ENCODE measurements around the gene PBLD. TPM values are rescaled to one million over a fixed set of nuclear protein-coding genes. Genes with fewer than 3 reads are reported as not detected.

PBLD gene
- total RNA-seq, 3 donors from 2014 or later = 40.3 to 115 (median 67.2) TPM

DNA sequence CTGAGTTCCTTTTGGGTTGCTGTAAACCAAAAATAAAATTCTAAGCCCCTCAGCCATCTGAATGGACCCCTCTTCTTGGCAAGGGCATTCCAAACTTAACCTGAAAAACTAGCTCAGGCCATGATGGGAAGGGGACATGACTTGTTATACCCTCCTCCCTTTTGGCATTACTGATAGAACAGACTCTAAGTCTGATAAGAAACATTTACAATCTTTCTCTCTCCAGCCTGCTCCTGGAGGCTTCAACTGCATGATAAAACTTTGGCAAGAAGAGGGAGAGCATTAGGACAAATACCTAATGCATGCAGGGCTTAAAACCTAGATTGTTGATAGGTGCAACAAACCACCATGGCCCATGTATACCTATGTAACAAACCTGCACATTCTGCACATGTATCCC lies 59.9 kb downstream of the PBLD start:
- no peaks in the 10 kb centered on the region for H3K36me3 ChIP-seq (ENCODE audit: low read depth)
- no peak overlapping the region for H3K4me3 ChIP-seq
- no peaks in the 10 kb centered on the region for H3K4me1 ChIP-seq (ENCODE audit: low read depth)
- ATAC-seq = no peak
- intact Hi-C loops (cut with DNase I, micrococcal nuclease) = no loop called here
- no peak for TF ChIP-seq CTCF (IDR thresholded peaks at IDR 0.05)
- DNase-seq = no peak
- peaks cover 5% of the 10 kb centered on the region for H3K9me3 ChIP-seq

GRCh38 chr10:68271196-68271882 lies 61.4 kb downstream of the PBLD start:
- ATAC-seq (no peak), DNase-seq (no peak)
- Histone ChIP-seq H3K4me1 (ENCODE audit: low read depth) (no peaks in the 10 kb centered on the region), H3K4me3 (no peak overlapping the region), H3K36me3 (ENCODE audit: low read depth) (no peaks in the 10 kb centered on the region), H3K9me3 (no peaks in the 10 kb centered on the region)
- intact Hi-C loops (cut with DNase I, micrococcal nuclease) = no loop called here
- no peak for TF ChIP-seq CTCF (IDR thresholded peaks at IDR 0.05)

DNA sequence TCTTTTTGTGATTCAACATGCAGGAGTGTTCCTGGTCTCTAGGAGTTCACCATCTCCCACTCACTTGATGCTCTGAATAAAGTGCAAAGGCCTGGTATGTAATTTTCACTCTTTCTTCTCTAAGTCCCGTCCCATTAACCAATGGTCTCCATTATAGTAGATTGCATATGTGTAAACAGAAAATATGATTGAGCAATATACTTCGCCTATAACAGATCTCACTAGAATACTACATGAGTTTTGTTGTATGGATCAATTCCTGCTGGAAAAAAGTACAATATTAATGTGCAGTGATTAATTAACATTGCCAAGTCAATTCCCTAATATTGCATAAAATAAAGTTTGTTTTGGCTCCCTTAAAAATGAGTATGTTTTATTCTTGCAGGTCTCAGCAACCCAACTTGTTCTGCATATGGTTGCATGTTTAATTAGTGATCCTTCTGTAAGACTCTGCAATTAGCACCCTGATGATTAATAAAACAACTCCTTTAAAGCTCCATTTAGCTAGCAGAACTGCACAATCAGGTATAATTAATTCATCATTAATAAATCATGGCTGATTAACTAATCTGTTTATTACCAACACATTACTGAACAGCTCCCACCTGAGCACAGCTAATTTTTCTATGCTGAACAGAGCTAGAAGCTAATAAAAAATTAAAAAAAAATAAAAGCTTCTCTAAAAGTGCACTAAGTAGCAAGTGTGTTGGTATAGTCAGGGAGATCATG lies 63.0 kb downstream of the PBLD start:
- Histone ChIP-seq H3K4me1 (ENCODE audit: low read depth) (no peaks in the 10 kb centered on the region), H3K36me3 (ENCODE audit: low read depth) (no peaks in the 10 kb centered on the region), H3K4me3 (no peak overlapping the region), H3K9me3 (no peaks in the 10 kb centered on the region)
- DNase-seq (no peak), ATAC-seq (no peak)
- TF ChIP-seq CTCF (IDR thresholded peaks at IDR 0.05) = no peak
- intact Hi-C loops (cut with DNase I, micrococcal nuclease) = no loop called here

GRCh38 chr10:68261132-68261856 lies 71.4 kb downstream of the PBLD start:
- H3K36me3 ChIP-seq (ENCODE audit: low read depth) = no peaks in the 10 kb centered on the region
- no peak for TF ChIP-seq CTCF (IDR thresholded peaks at IDR 0.05)
- no peak overlapping the region for H3K4me3 ChIP-seq
- intact Hi-C loops (cut with DNase I, micrococcal nuclease) = no loop called here
- no peaks in the 10 kb centered on the region for H3K4me1 ChIP-seq (ENCODE audit: low read depth)
- peak in 1 of 3 donors; percentile 24 for DNase-seq
- ATAC-seq = peak; percentile 56
- H3K9me3 ChIP-seq = no peaks in the 10 kb centered on the region

GRCh38 chr10:68253346-68253745 lies 79.4 kb downstream of the PBLD start:
- Histone ChIP-seq H3K9me3 (no peaks in the 10 kb centered on the region), H3K4me3 (no peak overlapping the region), H3K36me3 (ENCODE audit: low read depth) (no peaks in the 10 kb centered on the region), H3K4me1 (ENCODE audit: low read depth) (no peaks in the 10 kb centered on the region)
- ATAC-seq = no peak
- no peak for TF ChIP-seq CTCF (IDR thresholded peaks at IDR 0.05)
- no peak for DNase-seq
- intact Hi-C loops (cut with DNase I, micrococcal nuclease) = no loop called here
